OCI-M2 (cell line): Measurements from ENCODE around the gene TBCEL.

Experiments
- DNase-seq: peaks from one replicate; lab custom pipeline; 2025; ENCODE audit not compliant: unreplicated experiment; lab: John Stamatoyannopoulos, UW

TBCEL gene

GRCh38 chr11:121132211-121132976 lies 108.5 kb downstream of the TBCEL start:
- no peak for DNase-seq

GRCh38 chr11:121134741-121135312 lies 110.9 kb downstream of the TBCEL start:
- DNase-seq, result no peak

GRCh38 chr11:121137005-121137404 lies 113.1 kb downstream of the TBCEL start:
- no peak for DNase-seq

GRCh38 chr11:121138259-121138658 lies 114.4 kb downstream of the TBCEL start:
- DNase-seq, result no peak

GRCh38 chr11:121140369-121140768 lies 116.5 kb downstream of the TBCEL start:
- DNase-seq, result no peak
